ENCODE data around the gene PALLD.

PALLD gene

GRCh38 chr4:168739886-168740285 lies 243.0 kb downstream of the PALLD start:
- no peak for DNase-seq

GRCh38 chr4:168740691-168741090 lies 243.8 kb downstream of the PALLD start:
- no peak for DNase-seq

GRCh38 chr4:168741281-168742173 lies 244.7 kb downstream of the PALLD start:
- DNase-seq = no peak

GRCh38 chr4:168743131-168743530 lies 246.3 kb downstream of the PALLD start:
- DNase-seq = no peak

GRCh38 chr4:168743601-168744000 lies 246.7 kb downstream of the PALLD start:
- DNase-seq = no peak

- DNase-seq = no peak
Measured at GRCh38 chr4:168744021-168744420, 247.2 kb downstream of the PALLD start.

GRCh38 chr4:168748807-168749206 lies 252.0 kb downstream of the PALLD start:
- DNase-seq = no peak

GRCh38 chr4:168751263-168752225 lies 254.7 kb downstream of the PALLD start:
- DNase-seq = no peak

GRCh38 chr4:168755598-168756477 lies 259.0 kb downstream of the PALLD start:
- DNase-seq = no peak

GRCh38 chr4:168757500-168757899 lies 260.6 kb downstream of the PALLD start:
- DNase-seq = no peak

GRCh38 chr4:168758351-168758876 lies 261.6 kb downstream of the PALLD start:
- DNase-seq = no peak

GRCh38 chr4:168759321-168759720 lies 262.5 kb downstream of the PALLD start:
- no peak for DNase-seq

GRCh38 chr4:168759959-168760527 lies 263.2 kb downstream of the PALLD start:
- DNase-seq = no peak

- no peak for DNase-seq
Measured at GRCh38 chr4:168761066-168761465, 264.2 kb downstream of the PALLD start.

GRCh38 chr4:168765322-168765721 lies 268.5 kb downstream of the PALLD start:
- no peak for DNase-seq

- DNase-seq = no peak
Measured at GRCh38 chr4:168765726-168766125, 268.9 kb downstream of the PALLD start.

GRCh38 chr4:168766604-168767316 lies 269.9 kb downstream of the PALLD start:
- no peak for DNase-seq

- no peak for DNase-seq
Measured at GRCh38 chr4:168769416-168769815, 272.6 kb downstream of the PALLD start.

- DNase-seq = no peak
Measured at GRCh38 chr4:168769837-168770236, 273.0 kb downstream of the PALLD start.

- DNase-seq = no peak
Measured at GRCh38 chr4:168771251-168771650, 274.4 kb downstream of the PALLD start.

All from central memory CD4-positive, alpha-beta T cell (primary cell).